Medulla oblongata (tissue), 1 donor: ENCODE measurements around the gene CDH7.

ENCODE experiments used
- DNase-seq: peaks from one replicate; pipeline ENCODE4 v3.0.0-alpha.2; 2015; ENCODE audit errors: extremely low spot score

The CDH7 gene

DNA sequence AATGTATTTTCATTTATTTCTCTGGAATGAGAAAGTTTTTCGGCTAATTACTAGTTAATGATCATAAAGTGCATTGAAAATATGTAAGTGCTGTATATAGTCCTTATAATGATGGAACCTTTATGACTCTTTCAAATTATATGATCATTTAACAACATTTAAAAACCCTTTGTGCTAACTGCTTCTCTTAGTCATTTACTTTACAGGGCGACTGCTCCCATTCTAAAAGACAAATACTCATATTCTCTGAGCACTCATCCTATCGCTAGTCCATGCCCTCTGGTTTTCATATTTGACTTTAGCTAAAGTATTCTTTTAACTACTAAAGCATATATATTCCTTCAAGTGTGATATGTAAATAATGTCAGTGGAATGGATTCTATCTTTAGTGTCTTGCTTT, 168.2 kb downstream of the CDH7 start:
- DNase-seq = no peak

DNA sequence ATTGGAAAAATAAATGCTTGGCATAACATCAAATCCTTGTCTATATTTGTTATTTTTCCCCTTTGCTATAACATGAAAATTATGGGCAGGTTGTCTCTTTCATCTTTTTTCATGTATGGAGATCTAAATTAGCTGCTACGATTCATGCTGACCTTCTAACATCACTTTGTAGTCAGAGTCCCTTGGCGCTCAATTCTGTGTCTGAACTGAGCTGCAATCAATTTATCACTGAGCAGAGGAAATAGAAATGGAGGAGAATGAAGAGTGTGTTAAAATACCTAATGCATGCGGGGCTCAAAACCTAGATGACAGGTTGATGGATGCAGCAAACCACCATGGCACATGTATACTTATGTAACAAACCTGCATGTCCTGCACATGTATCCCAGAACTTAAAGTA, 168.9 kb downstream of the CDH7 start:
- no peak for DNase-seq

DNA sequence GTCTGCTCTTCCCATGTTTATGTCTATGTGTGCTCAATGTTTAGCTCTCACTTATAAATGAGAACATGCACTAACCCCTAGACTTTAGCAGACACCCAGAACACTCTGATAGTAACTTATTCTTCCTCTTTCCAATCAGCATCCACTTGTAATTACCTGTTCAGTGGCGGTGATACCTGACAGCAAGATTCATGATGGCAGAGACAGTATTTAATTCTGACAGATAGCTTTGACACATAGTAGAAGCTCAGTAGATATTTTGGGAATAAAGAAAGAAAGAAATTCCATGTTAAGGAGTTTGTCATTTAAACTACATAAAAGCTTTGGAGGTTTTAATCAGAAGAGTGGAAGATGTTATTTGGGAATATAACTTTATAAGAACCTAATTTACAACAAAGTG, 171.3 kb downstream of the CDH7 start:
- no peak for DNase-seq

DNA sequence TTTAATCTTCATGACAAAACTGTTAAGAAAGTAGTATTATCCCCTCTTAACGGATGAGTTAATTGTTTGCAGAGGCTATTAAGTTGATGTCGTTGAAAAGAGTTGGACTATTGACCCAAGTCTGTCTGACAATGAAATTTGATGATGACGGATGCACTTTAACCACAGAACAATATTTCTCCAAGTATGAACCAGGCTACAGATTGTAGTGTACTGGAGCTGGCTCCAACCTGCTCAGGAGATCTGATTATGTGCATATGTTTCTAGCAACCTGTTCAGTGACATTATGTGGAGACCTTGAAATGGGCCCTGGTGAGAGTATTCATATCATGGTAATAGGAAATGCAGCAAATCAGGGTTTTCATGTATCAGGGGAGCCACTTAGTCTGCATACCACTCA, 174.1 kb downstream of the CDH7 start:
- DNase-seq = no peak

DNA sequence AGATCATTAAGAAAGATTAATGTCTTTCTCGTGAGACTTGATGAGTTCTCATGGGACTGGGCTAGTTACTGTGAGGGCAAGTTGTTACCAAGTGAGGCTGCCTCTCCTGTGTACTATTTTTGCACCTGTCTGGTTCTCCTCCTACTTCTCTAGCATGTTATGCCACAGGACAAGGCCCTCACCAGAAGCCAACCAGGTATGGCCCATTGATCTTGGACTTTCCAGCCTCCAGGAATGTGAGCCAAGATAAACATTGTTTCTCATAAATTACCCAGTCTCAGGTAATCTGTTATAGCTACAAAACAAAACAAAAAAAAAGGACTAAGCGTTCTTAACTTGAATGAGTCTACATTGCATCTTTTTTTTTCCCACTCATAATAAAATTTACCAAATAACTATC, 184.1 kb downstream of the CDH7 start:
- no peak for DNase-seq

DNA sequence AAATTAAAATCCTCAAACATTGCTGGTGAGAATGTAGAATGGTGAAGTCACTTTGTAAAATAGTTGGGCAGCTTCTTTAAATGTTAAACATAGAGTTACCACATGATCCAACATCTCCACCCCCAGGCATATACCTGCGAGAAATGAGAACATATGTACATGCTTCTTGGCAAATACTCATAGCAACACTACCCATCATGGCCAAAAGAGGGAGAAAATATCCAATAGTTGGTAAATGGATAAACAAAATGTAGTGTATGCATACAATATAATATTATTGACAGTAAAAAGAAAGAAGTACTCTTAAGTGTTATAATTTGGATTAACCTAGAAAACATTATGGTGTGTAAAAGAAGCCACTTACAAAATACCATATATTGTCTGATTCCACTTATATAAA, 185.9 kb downstream of the CDH7 start:
- DNase-seq = no peak

DNA sequence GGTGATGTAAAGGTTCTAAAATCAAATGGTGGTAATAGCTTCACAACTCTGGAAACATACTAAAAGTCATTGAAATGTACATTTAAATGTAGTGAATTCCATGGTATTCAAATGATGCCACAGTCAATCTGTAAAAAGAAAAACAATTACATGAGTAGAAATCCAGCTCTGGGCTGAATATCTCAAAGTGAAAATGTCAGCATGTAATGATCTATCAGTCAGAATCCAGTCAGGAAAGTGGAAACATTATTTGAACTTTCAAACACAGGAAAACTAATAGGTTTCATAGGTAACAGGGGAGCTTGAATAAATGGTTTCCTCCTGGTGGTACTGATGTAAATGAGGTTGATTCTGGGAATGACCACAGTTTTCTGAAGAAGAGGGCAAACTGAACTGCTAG, 186.4 kb downstream of the CDH7 start:
- no peak for DNase-seq

DNA sequence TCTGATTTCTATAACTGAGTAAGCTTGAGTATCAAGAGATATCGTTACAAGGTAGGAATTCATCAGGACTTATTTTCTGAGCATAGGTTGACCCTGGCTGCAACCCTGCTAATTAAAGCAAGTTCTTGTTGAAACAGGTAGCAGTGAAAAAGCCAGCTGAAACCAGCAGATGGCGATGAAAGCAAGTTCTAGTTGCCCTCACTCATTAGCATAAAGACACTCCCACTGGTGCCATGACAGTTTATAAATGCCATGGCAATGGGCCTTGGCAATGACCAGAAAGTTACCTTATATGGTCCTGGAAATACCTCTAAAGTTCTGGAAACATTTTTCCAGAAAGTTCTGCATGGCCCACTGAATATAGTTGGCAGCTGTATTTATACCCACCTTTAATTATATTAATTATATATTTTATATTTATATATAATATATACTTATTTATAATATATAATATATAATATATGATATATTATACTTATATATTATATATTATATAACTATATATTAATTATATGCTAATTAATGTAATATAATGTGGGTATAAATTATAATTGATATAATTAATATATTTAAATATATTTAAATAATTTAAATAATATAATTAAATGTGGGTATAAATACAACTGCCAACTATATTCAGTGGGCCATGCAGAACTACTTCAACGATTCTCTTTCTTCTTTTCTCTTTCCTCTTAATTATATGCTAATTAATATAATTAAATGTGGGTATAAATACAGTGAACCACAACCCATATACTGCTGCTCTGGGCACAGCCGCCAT, 188.0 kb downstream of the CDH7 start:
- peak; percentile 10 for DNase-seq
